Adrenal gland (tissue), 5 donors: Measurements from ENCODE around the gene TLL1.

Source experiments
- POLR2A ChIP-seq, 2 donors: fragments of 450-650 bp; IDR thresholded peaks; one replicate each; pipeline ENCODE4 v1.6.1; 2017; ENCODE audit warnings: antibody characterized with exemption in 2 of 2, mild to moderate bottlenecking in 2 of 2, moderate library complexity in 1 of 2
- TF ChIP-seq, protein P1 (sequence below), 6 experiments: fragments of 450-650 bp in 4 of 6; fragments of 200-600 bp in 2 of 6; sonication (generic) in 1 of 6; IDR thresholded peaks; 1 replicate in 5 of 6; 2 replicates in 1 of 6; pipeline versions ENCODE4 v1.5.1 to v1.8.0; 2016 to 2021; ENCODE audit warnings: antibody characterized with exemption in 6 of 6, mild to moderate bottlenecking in 2 of 6, moderate library complexity in 1 of 6
- donor health status: DM: no; HTN: no; CAD: no.

DNA sequence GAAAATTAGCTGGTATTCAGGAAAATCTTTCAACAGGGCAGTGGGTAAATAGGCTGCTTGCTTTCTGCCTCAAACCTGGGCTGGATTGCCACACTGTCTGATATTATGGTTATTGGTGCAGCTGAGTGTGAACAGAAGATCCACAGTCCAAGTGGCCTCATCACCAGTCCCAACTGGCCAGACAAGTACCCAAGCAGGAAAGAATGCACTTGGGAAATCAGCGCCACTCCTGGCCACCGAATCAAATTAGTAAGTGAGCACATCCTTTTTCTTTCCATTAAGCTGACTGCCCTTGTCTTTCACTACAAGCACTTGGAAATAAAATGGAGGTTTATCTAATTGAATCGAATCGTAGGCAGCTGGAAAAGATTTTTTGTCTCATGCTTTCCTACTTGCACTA, 204.7 kb downstream of the TLL1 start:
- TF ChIP-seq, protein P1, sequence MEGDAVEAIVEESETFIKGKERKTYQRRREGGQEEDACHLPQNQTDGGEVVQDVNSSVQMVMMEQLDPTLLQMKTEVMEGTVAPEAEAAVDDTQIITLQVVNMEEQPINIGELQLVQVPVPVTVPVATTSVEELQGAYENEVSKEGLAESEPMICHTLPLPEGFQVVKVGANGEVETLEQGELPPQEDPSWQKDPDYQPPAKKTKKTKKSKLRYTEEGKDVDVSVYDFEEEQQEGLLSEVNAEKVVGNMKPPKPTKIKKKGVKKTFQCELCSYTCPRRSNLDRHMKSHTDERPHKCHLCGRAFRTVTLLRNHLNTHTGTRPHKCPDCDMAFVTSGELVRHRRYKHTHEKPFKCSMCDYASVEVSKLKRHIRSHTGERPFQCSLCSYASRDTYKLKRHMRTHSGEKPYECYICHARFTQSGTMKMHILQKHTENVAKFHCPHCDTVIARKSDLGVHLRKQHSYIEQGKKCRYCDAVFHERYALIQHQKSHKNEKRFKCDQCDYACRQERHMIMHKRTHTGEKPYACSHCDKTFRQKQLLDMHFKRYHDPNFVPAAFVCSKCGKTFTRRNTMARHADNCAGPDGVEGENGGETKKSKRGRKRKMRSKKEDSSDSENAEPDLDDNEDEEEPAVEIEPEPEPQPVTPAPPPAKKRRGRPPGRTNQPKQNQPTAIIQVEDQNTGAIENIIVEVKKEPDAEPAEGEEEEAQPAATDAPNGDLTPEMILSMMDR (IDR thresholded peaks at IDR 0.05): no peak
- TF ChIP-seq POLR2A (IDR thresholded peaks at IDR 0.05): no peak
